SIG-M5 treated with dmso at 0.1 percent for 504 hours (cell line): ENCODE results near the gene NELL1.

ENCODE experiments used
- DNase-seq: peaks from one replicate; lab custom pipeline; 2025; ENCODE audit not compliant: unreplicated experiment; lab: John Stamatoyannopoulos, UW

The NELL1 gene

DNA sequence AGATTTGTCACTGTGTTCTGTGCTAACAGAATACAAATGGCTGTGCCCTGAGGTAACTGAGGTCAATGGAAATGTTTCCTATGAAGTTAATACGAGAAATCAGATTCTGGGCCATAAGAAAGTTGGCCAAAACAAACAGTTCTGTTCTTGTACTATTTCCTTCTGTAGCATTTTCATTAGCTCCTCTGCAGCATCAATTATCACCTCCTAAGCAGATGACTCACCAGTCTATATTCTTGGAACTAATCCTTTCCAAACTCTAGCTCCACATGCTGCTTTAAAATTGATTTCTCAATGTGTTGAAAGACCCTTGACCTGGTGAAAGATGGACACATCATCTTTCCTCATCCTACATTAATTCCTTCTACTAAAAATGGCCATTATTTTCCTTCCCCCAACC lies 736.0 kb downstream of the NELL1 start:
- no peak for DNase-seq

DNA sequence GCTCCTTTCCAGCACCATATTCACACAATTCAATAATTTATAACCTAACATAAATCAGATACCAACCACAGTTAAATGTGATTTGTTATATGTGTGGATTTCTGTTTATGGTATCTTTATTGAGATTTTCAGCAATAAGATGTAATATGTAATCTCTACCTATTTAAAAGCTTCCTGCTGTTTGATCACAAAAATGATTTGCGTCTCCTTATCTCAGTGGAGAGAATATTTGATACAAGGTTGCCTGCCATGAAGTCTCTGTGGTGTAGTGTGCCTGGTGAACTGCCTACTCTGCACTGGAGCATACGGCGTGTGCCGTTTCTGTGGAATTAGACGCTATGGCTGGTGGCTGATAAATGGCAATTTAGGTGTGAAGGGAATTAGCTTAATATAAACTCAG lies 741.1 kb downstream of the NELL1 start:
- no peak for DNase-seq

DNA sequence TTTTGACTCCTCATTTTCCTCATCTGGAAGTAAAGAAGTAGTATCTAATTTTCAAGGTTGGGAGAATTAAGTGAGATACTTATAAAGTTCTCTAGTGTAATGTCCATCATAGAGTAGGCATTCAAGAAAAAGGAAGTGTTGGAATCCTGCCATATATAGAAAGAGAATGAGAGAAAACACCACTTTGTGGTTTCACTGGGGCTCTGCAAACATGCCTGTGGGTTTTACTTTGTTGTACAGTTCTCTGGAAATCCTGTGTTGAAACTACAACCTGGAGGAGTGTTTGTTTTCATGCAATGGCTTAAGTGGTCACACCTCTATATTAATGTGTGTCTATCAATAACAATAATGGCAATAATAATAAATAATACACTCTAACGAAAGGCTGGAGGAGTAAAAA lies 741.7 kb downstream of the NELL1 start:
- DNase-seq: no peak

DNA sequence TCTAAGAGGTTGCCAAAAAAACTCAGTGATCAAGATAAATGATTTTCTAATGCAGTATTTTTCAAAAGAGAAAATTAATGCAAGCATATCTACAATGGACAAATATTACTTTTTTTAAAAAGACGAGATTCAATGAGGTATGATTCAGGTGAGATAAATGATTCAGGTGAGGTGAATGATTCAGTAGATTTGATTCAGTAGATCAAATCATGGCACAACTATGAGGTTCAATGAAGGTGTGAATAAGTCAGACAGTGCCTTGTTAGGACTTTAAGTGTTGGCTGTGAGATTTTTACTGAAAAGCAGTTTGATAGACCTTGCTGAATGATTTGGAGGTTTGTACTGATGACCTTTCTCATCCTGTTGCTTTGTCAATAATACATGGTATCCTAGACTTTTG lies 742.2 kb downstream of the NELL1 start:
- no peak for DNase-seq

DNA sequence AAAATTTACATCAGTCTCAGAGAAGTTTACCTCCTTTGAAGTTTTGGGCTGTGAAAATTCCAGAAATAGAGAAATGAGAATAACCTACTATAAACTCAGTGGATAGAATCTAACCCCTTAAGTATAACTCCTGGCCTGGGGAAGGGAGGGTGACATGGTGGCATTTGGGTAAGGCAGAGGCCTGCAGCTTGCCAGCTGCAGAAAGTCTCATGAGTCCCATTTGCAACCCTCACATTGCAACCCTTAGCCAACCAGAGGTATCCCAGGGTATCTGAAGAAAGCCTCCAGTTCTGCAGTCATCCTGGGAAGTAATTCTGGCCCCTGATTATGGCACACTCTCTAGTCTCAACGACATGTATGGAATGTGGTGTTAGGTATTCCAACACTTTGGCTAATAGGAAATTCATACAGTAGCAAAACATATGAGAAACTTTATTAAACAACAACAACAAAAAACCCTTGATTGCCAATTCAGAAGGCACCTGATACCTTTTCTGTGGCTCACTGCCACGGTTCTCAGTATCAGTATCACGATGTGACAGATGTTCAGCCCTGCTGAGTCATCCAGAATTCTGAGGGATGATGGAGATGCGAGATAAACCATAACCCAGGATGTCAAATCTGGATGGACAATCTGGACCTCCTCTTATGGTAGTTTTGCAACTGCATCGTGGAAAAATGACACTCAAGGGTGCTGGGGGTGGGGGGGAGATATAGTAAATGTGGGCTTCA lies 743.4 kb downstream of the NELL1 start:
- no peak for DNase-seq

DNA sequence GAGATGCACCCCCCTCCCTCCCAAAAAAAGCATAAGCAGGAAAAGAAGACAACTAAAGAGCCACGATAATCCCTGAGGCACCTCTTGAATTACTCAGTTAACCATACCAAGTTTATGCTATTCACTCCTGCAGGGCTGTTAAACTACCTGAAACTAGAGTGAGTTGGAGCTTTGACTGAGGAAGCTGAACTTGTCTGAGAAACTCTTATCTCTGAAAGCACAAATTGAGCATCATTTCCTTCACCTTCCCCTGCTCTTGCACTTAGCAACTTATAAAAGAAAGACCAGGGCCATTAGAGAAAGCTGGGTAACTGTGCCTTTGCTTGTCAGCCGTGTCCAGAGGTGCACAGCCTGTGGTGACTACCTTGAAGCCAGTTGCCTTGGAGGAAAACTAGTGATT lies 745.6 kb downstream of the NELL1 start:
- no peak for DNase-seq

DNA sequence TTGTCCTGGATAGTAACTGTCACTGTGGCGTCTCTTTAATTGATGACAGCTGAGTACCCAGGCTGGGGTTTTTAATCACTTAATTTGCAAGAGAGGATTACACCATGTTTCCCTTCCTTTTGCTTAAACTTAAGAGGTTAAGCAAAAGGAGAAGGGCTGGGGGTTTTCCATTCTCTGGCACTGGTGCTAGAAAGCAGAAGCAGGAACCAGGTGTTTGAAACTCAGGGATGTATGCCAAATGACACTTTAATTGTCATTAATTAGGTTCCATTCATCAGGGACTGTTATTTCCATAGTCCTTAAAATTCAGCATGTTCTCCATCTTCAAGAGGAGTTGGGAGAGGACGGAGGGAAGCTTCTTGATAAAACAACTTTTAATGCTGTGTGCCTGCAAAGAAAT lies 746.2 kb downstream of the NELL1 start:
- no peak for DNase-seq

DNA sequence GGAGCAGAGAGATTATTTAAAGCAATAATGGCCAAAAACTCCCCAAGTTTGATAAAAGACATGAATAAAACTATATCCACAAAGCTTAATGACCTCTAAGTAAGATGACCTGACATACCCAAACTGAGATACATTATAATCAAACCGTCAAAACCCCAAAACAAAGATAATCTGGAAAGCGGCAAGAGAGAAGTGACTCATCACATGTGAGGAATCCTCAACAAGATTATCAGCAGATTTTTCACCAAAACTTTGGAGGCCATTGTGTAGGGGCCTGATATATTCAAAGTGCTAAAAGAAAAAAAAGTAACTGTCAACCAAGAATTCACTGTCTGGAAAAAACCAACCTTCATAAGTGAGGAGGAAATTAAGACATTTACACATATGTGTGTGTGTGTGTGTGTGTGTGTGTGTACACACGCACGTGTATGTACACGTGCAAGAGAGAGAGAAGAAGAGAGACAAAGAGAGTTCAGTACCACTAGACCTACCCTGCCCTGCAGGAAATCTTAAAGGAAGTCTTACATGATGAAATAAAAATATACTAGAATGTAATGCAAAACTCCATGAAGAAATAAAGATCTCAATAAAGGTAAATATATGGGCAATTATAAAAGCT lies 752.4 kb downstream of the NELL1 start:
- DNase-seq: no peak

DNA sequence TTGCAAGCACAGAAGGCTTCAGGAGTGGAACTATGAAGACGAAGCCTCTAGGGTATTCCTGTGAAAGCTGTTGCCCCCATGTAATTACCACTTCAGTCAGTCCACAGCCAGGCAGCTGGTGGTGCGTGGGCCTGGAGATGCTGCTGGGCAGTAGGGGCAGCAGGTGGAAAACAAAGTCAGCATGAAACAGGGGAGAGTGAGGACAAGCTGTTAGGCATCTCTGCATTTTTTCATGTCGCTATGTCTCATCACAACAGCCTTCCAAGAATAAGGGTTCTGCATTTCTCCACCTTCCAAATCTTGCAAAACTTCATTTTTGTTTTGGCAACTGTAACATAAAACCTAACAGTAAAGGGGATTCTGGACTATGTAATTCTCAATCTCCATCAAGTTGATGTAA lies 757.5 kb downstream of the NELL1 start:
- DNase-seq: no peak

DNA sequence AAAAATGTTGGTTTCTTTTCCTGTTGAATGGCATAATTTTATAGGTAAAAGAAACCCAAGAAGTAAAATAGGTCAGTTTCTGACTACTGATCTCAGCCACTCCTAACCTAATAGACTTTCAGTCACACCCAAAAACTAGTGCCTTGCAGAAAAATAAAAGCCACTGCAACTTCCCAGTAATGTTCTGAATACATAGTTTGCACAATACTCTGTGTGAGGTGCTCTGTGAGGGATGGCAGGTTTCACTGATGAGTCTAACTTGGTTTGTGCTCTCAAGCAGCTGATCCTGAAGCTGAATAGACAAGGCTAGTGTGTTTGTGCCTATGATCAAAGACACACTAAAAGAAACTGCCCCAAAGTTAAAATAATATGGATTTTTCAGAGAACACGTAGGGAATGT lies 758.3 kb downstream of the NELL1 start:
- DNase-seq: no peak

DNA sequence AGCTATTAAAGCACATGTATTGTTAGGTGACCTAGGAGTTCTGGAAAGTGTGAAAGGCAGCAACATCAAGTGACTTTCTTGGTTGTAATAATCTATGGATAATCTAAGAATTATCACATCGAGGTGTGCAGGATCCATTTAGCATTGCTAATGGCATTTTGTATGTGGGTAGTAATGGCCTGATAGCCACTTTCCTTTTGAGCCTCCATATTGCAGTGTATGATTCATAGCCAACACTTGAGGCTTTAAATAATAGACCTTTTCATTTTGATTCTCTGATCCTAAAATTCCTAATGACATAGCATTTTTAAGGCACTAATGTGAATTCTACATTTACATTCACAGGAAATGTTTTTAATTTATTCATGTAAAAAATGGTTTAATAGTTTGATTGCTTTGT lies 759.4 kb downstream of the NELL1 start:
- no peak for DNase-seq

DNA sequence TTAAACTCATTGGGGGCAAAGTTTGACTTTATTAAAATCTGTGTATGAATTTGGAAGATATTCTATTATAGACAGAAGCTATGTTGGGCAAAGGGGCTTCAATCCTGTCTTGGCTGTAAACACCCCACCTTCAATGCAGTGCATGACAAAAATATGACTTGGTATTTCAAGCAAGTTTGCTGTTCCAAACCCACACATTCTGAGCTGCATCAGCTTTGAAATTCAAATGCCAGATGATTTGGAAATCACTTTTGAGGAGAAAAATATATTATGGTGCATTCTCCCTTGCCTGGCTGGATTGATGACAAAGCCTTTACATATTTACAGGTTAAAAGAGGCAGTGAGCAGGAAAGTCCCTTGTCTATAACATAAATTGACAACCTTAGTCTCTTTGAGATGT lies 760.0 kb downstream of the NELL1 start:
- no peak for DNase-seq

DNA sequence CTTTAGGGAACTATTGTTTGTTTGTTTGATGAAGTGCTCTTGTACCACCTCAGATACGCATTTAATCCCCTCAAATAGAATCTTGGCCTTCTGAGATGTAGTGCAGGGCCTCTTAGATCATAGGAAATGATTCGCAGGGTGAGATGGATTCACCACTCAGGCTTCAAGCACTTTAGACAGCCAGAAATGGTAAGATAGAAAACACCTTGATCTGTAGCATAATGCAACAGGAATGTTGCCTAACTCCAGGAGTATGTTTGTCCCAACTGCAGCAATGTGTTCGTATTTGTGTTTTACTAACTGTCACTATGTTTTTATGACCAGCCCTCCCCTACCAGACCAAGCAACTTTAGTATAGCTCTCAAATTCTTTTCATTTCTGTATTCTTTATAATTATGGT lies 761.2 kb downstream of the NELL1 start:
- no peak for DNase-seq

DNA sequence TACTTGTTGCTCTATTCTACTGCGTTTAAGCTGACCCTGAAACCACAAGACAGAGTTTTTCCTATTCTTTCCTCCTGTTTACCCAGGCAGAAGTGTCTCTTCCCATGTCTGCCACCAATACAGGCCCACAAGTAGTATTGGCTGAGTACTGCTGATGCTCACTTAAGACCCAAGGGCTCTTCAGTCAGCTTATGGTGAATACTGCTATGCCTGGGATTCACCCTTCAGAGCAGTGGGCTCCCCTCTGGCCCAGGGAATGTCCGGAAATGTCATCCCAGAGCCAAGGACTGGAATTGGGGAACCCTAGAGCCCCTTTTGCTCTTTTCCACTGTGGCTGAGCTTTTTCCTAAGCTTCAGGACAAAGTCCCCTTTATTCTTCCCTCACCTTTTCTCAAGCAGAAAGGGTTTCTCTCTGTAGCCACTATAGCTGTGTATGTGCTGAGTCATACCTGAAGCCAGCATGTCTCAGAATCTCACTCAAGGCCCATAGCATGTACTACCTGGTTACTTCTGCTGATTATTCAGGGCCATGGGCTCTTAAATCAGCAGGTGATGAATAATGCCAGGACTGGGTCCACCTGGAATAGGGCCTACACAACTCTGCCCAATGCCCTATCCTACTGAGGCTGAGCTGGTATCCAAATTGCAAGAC lies 777.7 kb downstream of the NELL1 start:
- no peak for DNase-seq

DNA sequence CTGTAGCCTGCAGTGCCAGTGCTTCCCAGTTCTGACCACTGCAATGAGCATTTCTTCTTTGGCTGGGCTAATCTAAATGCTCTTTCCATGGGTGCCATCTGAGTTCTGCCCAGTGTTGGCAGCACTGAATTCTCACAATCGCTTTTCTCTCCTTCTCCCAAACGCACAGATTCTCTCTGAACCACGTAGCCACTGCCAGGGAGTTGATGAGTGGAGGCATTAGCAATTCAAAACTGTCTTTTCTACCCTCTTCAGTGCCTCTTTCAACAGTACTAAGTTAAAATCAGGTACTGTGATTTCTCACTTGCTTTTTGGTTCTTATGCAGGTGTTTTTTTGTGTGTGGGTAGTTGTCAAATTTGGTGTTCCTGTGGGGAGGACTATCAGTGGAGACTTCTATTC lies 778.5 kb downstream of the NELL1 start:
- no peak for DNase-seq

DNA sequence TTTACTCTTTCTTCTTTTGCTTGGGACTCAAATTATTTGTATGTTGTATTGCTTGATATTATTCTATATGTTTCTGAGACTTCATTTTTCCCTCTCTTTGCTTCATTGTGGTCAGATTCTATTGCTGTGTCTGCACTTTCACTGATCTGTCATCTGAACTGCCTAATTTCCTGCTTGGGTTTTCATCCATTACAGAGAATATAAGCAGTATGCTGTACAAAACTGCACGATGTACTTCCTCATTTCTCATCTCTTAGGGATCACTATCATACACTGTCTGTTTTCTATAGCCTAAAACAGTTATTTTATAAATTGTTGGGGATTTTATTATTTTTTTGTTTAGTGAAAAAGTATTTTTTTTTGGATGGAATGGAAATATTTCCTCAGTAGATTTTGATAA lies 786.8 kb downstream of the NELL1 start:
- DNase-seq: no peak

DNA sequence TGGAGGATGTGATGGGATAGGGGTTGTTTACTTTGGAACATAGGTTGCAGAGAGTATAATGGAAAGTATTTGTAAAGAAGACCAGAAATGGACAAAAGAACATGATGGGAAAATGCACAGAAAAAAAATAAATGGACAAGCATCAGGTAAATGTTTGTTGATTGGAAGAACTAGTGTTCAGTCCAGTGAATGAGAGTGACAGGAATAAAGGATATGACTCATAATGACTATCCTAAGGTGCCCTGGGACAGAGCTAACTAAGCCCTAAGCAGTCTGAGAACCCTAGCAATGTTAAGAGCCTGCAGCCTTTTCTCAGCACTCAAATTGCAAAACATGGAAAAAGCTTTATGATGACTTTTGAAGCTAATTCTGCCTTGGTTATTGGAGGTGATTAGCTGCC lies 790.7 kb downstream of the NELL1 start:
- no peak for DNase-seq

DNA sequence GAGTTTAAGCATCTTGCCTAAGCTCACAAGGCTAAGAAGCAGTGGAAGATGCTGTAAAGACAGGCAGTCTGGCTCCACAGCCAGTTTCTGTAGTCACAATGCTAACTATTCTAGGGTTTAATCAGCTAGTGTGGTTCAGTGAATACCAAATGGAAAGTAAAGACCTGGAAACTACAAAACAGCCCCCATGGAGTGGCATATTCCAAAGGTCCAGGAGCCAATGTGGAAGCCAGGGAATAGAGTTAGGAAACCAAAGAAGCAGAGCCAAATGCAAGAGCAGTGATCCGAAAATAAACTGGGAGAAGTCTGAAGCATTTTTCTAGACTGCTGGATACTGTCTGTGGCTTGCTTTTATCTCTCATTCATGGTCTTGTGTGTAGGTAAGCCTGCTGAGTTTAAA lies 792.3 kb downstream of the NELL1 start:
- no peak for DNase-seq

DNA sequence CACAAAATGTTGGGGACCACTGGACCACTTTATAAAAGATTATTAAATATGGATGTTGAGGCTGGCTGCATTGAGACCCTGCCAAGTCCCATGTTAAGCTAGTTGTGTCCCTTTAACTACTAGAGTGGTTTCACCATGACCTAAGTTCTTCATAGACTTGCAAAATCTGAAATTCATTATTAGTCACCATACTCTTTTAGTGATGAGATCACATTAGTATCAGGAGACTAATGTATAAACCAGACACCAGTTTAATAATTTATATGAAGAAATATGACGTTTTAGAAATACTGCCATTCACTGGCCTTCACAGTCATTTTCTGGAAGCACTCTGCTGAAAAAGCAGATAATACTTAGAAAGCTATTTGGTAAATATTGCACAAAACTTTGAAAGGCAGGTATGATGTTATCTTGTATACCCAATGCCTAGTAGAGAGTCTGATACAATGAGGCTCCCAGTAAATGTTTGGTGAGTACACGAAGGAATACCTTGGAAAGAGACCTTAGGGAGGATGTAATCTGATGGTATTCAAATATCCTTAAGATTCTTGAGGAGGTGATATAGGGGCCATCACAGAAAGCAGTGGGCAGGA lies 795.3 kb downstream of the NELL1 start:
- DNase-seq: no peak

DNA sequence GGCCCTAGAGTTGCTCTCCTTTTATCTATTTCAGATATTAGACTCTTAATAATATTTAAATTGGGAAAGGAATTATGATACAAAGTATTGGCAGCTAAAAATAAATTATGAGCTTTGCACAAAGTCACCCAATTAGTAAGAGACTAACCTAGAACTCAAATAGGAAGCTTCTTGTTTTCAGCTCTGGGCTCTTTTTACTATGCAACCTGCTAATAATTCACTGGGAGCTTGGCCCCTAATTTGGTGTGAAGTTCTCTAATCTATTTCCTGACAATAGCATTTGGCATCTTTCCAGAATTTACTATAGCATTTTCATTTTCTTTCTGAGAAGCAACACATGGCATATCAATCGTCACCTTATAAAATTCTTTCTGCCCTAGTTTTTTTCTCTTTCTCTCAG lies 795.8 kb downstream of the NELL1 start:
- DNase-seq: no peak

DNA sequence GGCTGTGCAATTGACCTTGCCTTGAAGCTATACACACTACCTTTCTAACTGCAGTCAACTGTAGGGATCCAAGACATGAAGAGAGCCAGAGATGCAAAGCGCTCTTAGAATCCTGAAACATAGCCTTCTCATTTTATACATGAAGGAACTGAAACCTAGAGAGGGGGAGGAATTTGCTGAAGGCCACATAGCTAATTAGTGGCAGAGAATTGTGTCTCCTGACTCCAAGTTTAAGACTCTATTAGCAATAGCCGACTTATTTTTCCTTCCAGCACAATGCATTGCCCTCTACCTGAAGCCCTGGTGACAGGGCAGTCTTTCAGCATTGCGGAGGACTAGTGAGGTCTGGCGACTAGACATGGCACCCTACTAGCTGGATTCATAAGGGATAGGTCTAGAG lies 796.5 kb downstream of the NELL1 start:
- no peak for DNase-seq

DNA sequence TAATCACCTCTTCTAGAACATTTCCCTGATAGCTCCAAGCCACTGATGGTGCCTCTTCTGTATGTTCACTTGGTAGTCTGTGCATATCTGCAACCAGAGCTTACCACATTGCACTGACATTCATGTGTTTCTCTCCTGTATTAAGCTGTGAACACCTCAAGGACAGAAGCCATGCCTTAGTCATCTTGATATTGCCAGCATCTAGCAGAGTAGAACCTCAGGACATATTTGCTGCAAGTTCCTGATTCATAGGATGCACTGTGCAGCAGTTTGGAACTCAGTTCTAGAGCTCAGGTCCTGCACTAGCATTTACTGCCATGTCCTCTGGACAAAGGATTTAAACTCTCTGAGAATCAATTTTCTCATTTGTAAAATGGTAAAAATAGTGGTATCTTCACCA lies 801.1 kb downstream of the NELL1 start:
- no peak for DNase-seq
